HepG2 (cell line): ENCODE data around the gene NPW. TPM values are rescaled to one million over a fixed set of nuclear protein-coding genes. Genes with fewer than 3 reads are reported as not detected.

Source experiments
- AKNA ChIP-seq: sonication (generic); formaldehyde crosslinking; IDR thresholded peaks from 2 replicates; pipeline ENCODE4 v1.4.0; 2020; ENCODE audit warnings: missing genetic modification reagents, borderline replicate concordance
- FUBP1 ChIP-seq: sonication (generic); formaldehyde crosslinking; IDR thresholded peaks from 2 replicates; pipeline ENCODE4 v1.5.1; 2020; ENCODE audit warnings: missing genetic modification reagents, mild to moderate bottlenecking, borderline replicate concordance
- HNF1B ChIP-seq: sonication (generic); formaldehyde crosslinking; IDR thresholded peaks from 2 replicates; pipeline ENCODE4 v1.5.1; 2020; ENCODE audit warnings: mild to moderate bottlenecking, moderate library complexity, missing genetic modification reagents
- PCBP1 ChIP-seq: fragments of 200-400 bp; formaldehyde crosslinking; IDR thresholded peaks from 2 replicates; pipeline ENCODE4 v1.6.1; 2017; ENCODE audit warnings: mild to moderate bottlenecking, low read depth, low read length, borderline replicate concordance
- PRDM10 ChIP-seq: sonication (generic); formaldehyde crosslinking; IDR thresholded peaks from 2 replicates; pipeline ENCODE4 v1.4.0; 2020; ENCODE audit warnings: low read depth, missing genetic modification reagents
- SOX5 ChIP-seq: IDR thresholded peaks from 2 replicates; pipeline ENCODE4 v1.6.1; 2016; ENCODE audit warnings: borderline replicate concordance
- USF2 ChIP-seq, 2 experiments: sonication (generic) in 1 of 2; formaldehyde crosslinking in 1 of 2; IDR thresholded peaks; 2 replicates each; pipeline versions ENCODE4 v1.5.1 to v1.6.1; 2011 to 2020; ENCODE audit warnings: borderline replicate concordance in 1 of 2, low read depth in 1 of 2, low read length in 1 of 2, mild to moderate bottlenecking in 1 of 2, missing genetic modification reagents in 1 of 2, moderate library complexity in 1 of 2
- XRCC5 ChIP-seq: fragments of 200-400 bp; formaldehyde crosslinking; optimal IDR thresholded peaks from 2 replicates; pipeline ENCODE3; 2017; ENCODE audit warnings: mild to moderate bottlenecking, low read length
- ZBTB7B ChIP-seq: sonication (generic); formaldehyde crosslinking; IDR thresholded peaks from 2 replicates; pipeline ENCODE4 v1.4.0; 2020; ENCODE audit warnings: missing genetic modification reagents
- ZFYVE20 ChIP-seq: sonication (generic); formaldehyde crosslinking; IDR thresholded peaks from 2 replicates; pipeline ENCODE4 v1.8.0; 2023; ENCODE audit warnings: low read depth, mild to moderate bottlenecking, moderate library complexity, missing genetic modification reagents, borderline replicate concordance
- ZNF572 ChIP-seq: sonication (generic); formaldehyde crosslinking; IDR thresholded peaks from 2 replicates; pipeline ENCODE4 v1.5.1; 2020; ENCODE audit warnings: mild to moderate bottlenecking, missing genetic modification reagents
- ZNF792 ChIP-seq: IDR thresholded peaks from 2 replicates; pipeline ENCODE4 v1.6.1; 2016
- polyA plus RNA-seq, 8 experiments: library from polyadenylated mRNA; depleted of rRNA in 3 of 8; stranded (reverse) in 7 of 8; unstranded in 1 of 8; fragments of >200 nt; fragmentation: Illumina TruSeq in 4 of 8; extraction: Trizol in 4 of 8; gene quantifications; 2 replicates each; pipeline versions ENCODE4 v1.2.1 to v1.2.3, GENCODE V29; 2011 to 2016; ENCODE audit warnings: low read depth in 4 of 8, missing spikeins in 1 of 8, mixed read lengths in 1 of 8; ENCODE audit not compliant: insufficient read depth in 1 of 8
- total RNA-seq, 5 experiments: library from RNA; depleted of rRNA; stranded (reverse); fragments of >200 nt; fragmentation: Illumina TruSeq; extraction: Trizol; gene quantifications; 2 replicates each; pipeline ENCODE4 v1.2.3, GENCODE V29; 2016; ENCODE audit warnings: low read depth in 1 of 5

The NPW gene
- total and polyA plus RNA-seq, 2 of the 13 experiments (the other 11 are each of a cell fraction or from before 2014, with no cell fraction given), result 0.24 to 0.97 TPM

GRCh38 chr16:1990351-1991134 lies 29.0 kb upstream of the NPW start (continued):
- TF ChIP-seq HNF1B (CRISPR knock-in tag), result peak; percentile 44; the same call in 1 of the 2 replicates
- TF ChIP-seq AKNA (CRISPR knock-in tag), result no peak
- TF ChIP-seq ZNF572, result 0 out of 2 replicates have a peak, but pooled peaks have one; percentile 63
- peak; percentile 18; the same call in 1 of the 2 replicates for TF ChIP-seq ZBTB7B
- no peak for TF ChIP-seq FUBP1 (CRISPR knock-in tag)
- TF ChIP-seq XRCC5, result no peak
- TF ChIP-seq ZNF792 (CRISPR knock-in tag), result peak; percentile 49; the same call in 1 of the 2 replicates
- no peak for TF ChIP-seq USF2 (IDR thresholded peaks at IDR 0.05; ENCODE audit: low read depth, low read length)
- TF ChIP-seq USF2 (CRISPR knock-in tag; IDR thresholded peaks at IDR 0.05; ENCODE audit: borderline replicate concordance), result 0 out of 2 replicates have a peak, but pooled peaks have one; percentile 1
- peak; percentile 90 for TF ChIP-seq PRDM10 (CRISPR knock-in tag)
- TF ChIP-seq ZFYVE20 (CRISPR knock-in tag), result no peak
- TF ChIP-seq PCBP1, result 0 out of 2 replicates have a peak, but pooled peaks have one; percentile 54
- 0 out of 2 replicates have a peak, but pooled peaks have one; percentile 19 for TF ChIP-seq SOX5 (CRISPR knock-in tag)
